Cerebellar nuclear complex (tissue), 1 donor: ENCODE measurements around the gene SMG7.
A peak's percentile ranks its signal among the peaks of the same experiment; 100 is the strongest.

Experiments
- DNase-seq, 2 experiments: peaks; one replicate each; lab custom pipeline; 2025; lab: John Stamatoyannopoulos, UW

SMG7 gene

GRCh38 chr1:183515002-183515689, 42.8 kb downstream of the SMG7 start:
- no peak for DNase-seq

GRCh38 chr1:183516725-183517124, 44.4 kb downstream of the SMG7 start:
- DNase-seq: no peak

- DNase-seq: no peak
These were observed 45.1 kb downstream of the SMG7 start for GRCh38 chr1:183517401-183517800.

GRCh38 chr1:183520379-183520778, 48.1 kb downstream of the SMG7 start:
- DNase-seq: no peak

GRCh38 chr1:183522104-183522503, 49.8 kb downstream of the SMG7 start:
- no peak for DNase-seq

GRCh38 chr1:183528577-183528976, 56.3 kb downstream of the SMG7 start:
- DNase-seq: no peak

- no peak for DNase-seq
These were observed 61.4 kb downstream of the SMG7 start for GRCh38 chr1:183533617-183534174.

GRCh38 chr1:183537405-183537804, 65.1 kb downstream of the SMG7 start:
- DNase-seq: no peak

GRCh38 chr1:183543619-183544204, 71.4 kb downstream of the SMG7 start:
- DNase-seq: peak in 1 of 2 experiments; percentile 22

GRCh38 chr1:183544598-183545297, 72.4 kb downstream of the SMG7 start:
- no peak for DNase-seq

- no peak for DNase-seq
These were observed 74.1 kb downstream of the SMG7 start for GRCh38 chr1:183546427-183546826.

- no peak for DNase-seq
These were observed 75.8 kb downstream of the SMG7 start for GRCh38 chr1:183548116-183548515.

GRCh38 chr1:183550915-183551314, 78.6 kb downstream of the SMG7 start:
- DNase-seq: no peak

GRCh38 chr1:183551924-183552323, 79.6 kb downstream of the SMG7 start:
- DNase-seq: no peak

GRCh38 chr1:183552441-183552840, 80.1 kb downstream of the SMG7 start:
- DNase-seq: no peak

- DNase-seq: no peak
These were observed 80.6 kb downstream of the SMG7 start for GRCh38 chr1:183552891-183553290.

- DNase-seq: no peak
These were observed 81.0 kb downstream of the SMG7 start for GRCh38 chr1:183553331-183553730.

- no peak for DNase-seq
These were observed 81.5 kb downstream of the SMG7 start for GRCh38 chr1:183553764-183554163.

- DNase-seq: no peak
These were observed 82.3 kb downstream of the SMG7 start for GRCh38 chr1:183554577-183554976.

GRCh38 chr1:183559061-183559460, 86.8 kb downstream of the SMG7 start:
- no peak for DNase-seq

GRCh38 chr1:183562701-183563100, 90.4 kb downstream of the SMG7 start:
- DNase-seq: no peak

GRCh38 chr1:183565261-183565660, 93.0 kb downstream of the SMG7 start:
- no peak for DNase-seq

- no peak for DNase-seq
These were observed 93.7 kb downstream of the SMG7 start for GRCh38 chr1:183566026-183566425.
